PC-3 (cell line): Measurements from ENCODE around the gene TRAF3IP3.

Source experiments
- EZH2 ChIP-seq: fragments of 300-600 bp; sonication (generic); IDR thresholded peaks from one replicate; pipeline ENCODE4 v1.6.1; 2017; ENCODE audit warnings: antibody characterized with exemption, mild to moderate bottlenecking, low read length; ENCODE audit not compliant: unreplicated experiment
- TF ChIP-seq, protein P1 (sequence below): fragments of 300-600 bp; sonication (generic); conservative IDR thresholded peaks from 2 replicates; pipeline ENCODE4 v1.5.1; 2017; ENCODE audit warnings: antibody characterized with exemption, low read depth, mild to moderate bottlenecking, low read length

DNA sequence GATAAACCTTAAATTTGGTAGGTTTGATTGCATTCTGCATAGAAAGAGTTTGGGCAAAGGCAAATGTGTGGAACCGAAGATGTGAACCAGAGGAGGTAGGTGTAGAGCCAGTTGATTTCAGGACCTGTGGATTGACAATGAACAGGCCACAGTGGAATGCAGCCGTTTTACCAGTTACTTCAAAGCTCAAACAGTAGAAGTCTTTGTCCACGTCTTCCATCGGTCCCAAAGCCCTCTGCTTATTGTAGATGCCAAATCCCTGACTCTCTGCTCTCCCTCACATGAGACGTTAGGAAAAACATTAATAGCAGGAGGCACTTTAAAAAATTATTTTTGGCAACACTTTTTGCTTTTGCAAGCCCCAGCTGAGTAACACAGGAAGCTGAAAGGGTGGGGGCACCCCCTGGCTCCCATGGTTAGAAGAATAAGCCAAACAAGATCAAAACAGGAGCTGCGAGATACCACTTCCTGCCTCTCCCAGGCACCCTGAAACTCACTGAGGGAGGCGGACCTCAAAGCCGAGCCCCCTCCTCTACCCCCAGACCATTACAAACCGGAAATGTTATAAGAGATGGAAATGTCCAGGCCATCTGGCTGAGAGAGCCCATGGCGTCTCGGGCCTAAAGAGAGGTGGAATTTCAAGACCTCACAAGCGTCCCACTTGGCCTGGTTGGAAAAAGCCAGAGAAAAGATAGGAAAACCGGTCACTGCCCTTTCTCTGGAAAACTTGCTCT, 13.5 kb downstream of the TRAF3IP3 start:
- TF ChIP-seq, protein P1, sequence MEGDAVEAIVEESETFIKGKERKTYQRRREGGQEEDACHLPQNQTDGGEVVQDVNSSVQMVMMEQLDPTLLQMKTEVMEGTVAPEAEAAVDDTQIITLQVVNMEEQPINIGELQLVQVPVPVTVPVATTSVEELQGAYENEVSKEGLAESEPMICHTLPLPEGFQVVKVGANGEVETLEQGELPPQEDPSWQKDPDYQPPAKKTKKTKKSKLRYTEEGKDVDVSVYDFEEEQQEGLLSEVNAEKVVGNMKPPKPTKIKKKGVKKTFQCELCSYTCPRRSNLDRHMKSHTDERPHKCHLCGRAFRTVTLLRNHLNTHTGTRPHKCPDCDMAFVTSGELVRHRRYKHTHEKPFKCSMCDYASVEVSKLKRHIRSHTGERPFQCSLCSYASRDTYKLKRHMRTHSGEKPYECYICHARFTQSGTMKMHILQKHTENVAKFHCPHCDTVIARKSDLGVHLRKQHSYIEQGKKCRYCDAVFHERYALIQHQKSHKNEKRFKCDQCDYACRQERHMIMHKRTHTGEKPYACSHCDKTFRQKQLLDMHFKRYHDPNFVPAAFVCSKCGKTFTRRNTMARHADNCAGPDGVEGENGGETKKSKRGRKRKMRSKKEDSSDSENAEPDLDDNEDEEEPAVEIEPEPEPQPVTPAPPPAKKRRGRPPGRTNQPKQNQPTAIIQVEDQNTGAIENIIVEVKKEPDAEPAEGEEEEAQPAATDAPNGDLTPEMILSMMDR: no peak
- TF ChIP-seq EZH2: no peak
